Neural crest cell (in vitro differentiated cells): ENCODE results near the gene C2orf66. TPM values are rescaled to one million over a fixed set of nuclear protein-coding genes. Genes with fewer than 3 reads are reported as not detected.

Source experiments
- DNase-seq: peaks from one replicate; pipeline ENCODE4 v3.0.0; 2021; ENCODE audit warnings: low read depth, mixed read lengths, low spot score
- H3K27ac Mint-ChIP-seq: one replicate; pipeline ENCODE4 v1.8.0; 2021; ENCODE audit warnings: mild to moderate bottlenecking, mixed read lengths; ENCODE audit not compliant: unreplicated experiment
- H3K27me3 Mint-ChIP-seq: 2 replicates; pipeline ENCODE4 v1.8.0; 2021; ENCODE audit warnings: low read depth, mild to moderate bottlenecking, mixed read lengths
- H3K36me3 Mint-ChIP-seq: 2 replicates; pipeline ENCODE4 v1.8.0; 2021; ENCODE audit warnings: low read depth, mild to moderate bottlenecking, mixed read lengths
- H3K4me1 Mint-ChIP-seq: 2 replicates; pipeline ENCODE4 v1.8.0; 2021; ENCODE audit warnings: mixed read lengths
- H3K4me3 Mint-ChIP-seq: one replicate; pipeline ENCODE4 v1.8.0; 2021; ENCODE audit warnings: mild to moderate bottlenecking, mixed read lengths
- H3K9me3 Mint-ChIP-seq: 2 replicates; pipeline ENCODE4 v1.8.0; 2021; ENCODE audit warnings: mixed read lengths
- total RNA-seq: library from RNA; stranded (reverse); gene quantifications from 2 replicates; pipeline ENCODE4 v1.2.1, GENCODE V29; 2021
- TF ChIP-seq, protein P1 (sequence below): fragments of 200-600 bp; sonication (generic); conservative IDR thresholded peaks from 2 replicates; pipeline ENCODE4 v1.5.0; 2021; ENCODE audit warnings: antibody characterized with exemption, mild to moderate bottlenecking

C2orf66 gene
- total RNA-seq, 1 donor from 2014 or later, result not detected

DNA sequence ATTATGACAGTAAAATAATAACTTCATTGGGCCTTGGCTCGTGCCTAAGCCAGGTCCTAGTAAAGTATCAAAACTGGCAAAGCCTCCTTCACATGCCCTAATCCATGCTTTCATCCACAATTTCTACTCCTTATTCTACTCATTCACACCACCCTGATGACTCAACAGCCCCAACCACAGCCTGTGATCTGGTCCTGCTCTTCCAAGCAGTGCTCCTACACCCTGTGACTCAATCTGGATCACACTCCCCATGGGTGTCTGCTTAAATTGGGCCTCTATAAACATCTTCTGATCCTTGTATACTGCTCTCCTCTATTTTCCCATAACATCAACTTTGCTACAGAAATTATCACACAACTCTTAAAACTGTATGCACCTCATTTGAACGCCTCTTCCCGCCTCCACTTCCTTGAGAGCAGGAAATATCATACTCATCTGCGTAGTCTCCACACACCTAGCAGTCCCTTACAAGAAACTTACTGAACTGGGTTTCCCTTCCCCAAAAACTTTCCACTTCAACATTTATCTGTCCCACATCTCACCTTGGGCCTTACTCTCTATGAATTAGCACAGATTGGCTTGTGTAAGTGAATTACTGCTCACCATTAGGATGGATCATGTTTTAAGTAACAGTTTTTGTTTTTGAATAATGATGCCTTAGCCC lies 25.6 kb downstream of the C2orf66 start:
- Mint-ChIP-seq H3K36me3 (peaks cover 8% of the 10 kb centered on the region), H3K9me3 (no peaks in the 10 kb centered on the region), H3K27me3 (no peaks in the 10 kb centered on the region), H3K27ac (peak overlapping the region; percentile 70), H3K4me1 (no peaks in the 10 kb centered on the region), H3K4me3 (no peak overlapping the region)
- no peak for DNase-seq
- TF ChIP-seq, protein P1, sequence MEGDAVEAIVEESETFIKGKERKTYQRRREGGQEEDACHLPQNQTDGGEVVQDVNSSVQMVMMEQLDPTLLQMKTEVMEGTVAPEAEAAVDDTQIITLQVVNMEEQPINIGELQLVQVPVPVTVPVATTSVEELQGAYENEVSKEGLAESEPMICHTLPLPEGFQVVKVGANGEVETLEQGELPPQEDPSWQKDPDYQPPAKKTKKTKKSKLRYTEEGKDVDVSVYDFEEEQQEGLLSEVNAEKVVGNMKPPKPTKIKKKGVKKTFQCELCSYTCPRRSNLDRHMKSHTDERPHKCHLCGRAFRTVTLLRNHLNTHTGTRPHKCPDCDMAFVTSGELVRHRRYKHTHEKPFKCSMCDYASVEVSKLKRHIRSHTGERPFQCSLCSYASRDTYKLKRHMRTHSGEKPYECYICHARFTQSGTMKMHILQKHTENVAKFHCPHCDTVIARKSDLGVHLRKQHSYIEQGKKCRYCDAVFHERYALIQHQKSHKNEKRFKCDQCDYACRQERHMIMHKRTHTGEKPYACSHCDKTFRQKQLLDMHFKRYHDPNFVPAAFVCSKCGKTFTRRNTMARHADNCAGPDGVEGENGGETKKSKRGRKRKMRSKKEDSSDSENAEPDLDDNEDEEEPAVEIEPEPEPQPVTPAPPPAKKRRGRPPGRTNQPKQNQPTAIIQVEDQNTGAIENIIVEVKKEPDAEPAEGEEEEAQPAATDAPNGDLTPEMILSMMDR, result no peak

DNA sequence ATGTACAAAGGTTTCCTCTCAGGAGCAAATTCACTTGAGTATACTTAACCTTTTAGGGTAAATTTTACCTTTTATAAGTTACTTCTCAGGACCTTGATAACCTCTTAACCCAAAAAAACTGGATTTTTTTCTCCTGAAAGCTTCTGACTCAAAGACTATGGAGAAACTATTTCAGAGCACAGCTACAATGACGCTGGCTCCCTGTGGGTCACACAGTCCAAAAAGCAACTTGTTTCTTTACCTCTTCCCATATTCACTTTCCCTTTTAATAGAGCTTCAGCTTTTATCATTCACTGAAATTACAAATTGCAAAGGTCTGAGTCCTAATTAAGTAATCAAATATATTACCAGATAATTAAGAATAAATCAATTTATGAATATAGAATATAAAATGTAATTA lies 42.1 kb downstream of the C2orf66 start:
- TF ChIP-seq, protein P1, result no peak
- H3K4me3 Mint-ChIP-seq, result no peak overlapping the region
- no peaks in the 10 kb centered on the region for H3K4me1 Mint-ChIP-seq

DNA sequence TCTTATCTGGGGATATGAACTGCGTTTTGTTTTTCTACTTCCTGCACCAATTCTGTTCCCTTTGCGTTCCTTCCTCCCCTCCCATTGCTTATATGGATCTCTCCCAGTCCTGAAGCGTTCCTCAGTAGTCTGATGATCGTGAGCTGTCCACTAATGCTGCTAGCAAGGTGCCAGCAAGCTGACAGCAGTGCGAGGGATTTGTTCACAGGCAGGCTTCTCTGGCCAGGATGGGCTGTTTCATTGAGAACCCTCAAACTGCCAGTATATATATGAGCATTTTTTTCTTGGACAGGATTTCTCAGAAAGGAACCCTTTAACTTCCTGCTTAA lies 49.8 kb downstream of the C2orf66 start:
- TF ChIP-seq, protein P1, result no peak
- Mint-ChIP-seq H3K27ac (no peak overlapping the region), H3K36me3 (peaks cover 62% of the 10 kb centered on the region), H3K9me3 (peaks cover 28% of the 10 kb centered on the region), H3K27me3 (no peaks in the 10 kb centered on the region), H3K4me3 (no peak overlapping the region), H3K4me1 (no peaks in the 10 kb centered on the region)
- DNase-seq, result no peak

More for the DNA sequence above, 42.1 kb downstream of the C2orf66 start:
- no peak for DNase-seq
- Mint-ChIP-seq H3K9me3 (no peaks in the 10 kb centered on the region), H3K36me3 (peaks cover 11% of the 10 kb centered on the region), H3K27me3 (no peaks in the 10 kb centered on the region), H3K27ac (no peak overlapping the region)

DNA sequence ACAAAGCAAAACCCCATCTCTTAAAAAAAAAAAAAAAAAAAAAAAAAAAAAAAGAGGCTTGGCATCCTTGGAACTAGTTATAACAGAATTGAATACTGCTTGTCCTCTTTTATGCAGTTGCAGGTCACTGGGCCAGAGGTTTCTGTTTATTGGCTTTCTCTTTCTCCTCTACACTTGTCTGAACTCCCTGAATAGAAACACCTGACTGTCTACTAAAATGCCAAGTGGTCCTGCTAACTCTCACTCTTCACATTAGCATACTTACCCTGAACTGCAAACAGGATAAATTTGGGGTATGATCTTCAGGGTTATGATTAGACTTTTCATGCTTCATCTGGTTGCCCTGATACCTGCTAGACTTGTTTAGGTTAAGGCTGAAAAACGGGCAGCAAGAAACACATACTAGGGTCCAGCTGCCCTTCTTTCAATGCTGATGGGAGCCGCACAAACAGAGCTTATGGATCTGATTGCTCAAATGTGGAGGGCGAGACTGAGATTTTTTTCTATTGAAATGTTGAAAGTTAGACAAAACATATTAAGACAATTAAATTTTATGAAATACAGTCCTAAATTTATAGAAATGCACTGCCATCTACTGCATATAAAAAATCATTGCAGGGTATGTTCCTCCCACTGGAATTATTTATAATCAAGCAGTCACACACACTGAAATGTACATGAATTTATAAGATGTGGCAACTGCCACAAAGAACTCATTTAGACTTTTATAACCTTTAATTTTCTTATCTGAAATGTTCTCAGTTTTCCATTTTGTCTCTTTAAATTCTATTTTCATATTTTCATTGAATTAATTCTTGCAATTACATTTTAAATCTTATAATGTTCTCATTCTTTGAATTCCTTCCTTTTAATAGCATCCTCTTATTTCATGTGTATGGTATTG lies 50.4 kb downstream of the C2orf66 start:
- peaks cover 34% of the 10 kb centered on the region for H3K9me3 Mint-ChIP-seq
- H3K27ac Mint-ChIP-seq, result no peak overlapping the region
- H3K36me3 Mint-ChIP-seq, result peaks cover 68% of the 10 kb centered on the region
- no peak overlapping the region for H3K4me3 Mint-ChIP-seq
- TF ChIP-seq, protein P1, result peak; percentile 65
- no peaks in the 10 kb centered on the region for H3K27me3 Mint-ChIP-seq
- DNase-seq, result no peak
- no peaks in the 10 kb centered on the region for H3K4me1 Mint-ChIP-seq

Other genes starting within 250 kb of the C2orf66 start
- 11.7 and 13.0 TPM in 2 replicates for gene HECW2, start 215.8 kb downstream of the C2orf66 start, total RNA-seq
- gene CCDC150, start 169.6 kb downstream of the C2orf66 start, total RNA-seq, result 29.0 and 31.8 TPM in 2 replicates
- gene GTF3C3, start 9.7 kb downstream of the C2orf66 start, total RNA-seq, result 59.1 and 63.0 TPM in 2 replicates
- 45.1 and 48.2 TPM in 2 replicates for gene PGAP1, start 117.4 kb upstream of the C2orf66 start, total RNA-seq